EH (cell line): ENCODE measurements around the gene CRISP2.
"Not testable (repeated sequence)": the region's sequence is repeated elsewhere in the genome, so short reads cannot be mapped to it uniquely, and the experiment has no call there.

ENCODE experiments used
- DNase-seq: peaks from one replicate; pipeline ENCODE4 v3.0.0-alpha.2; 2015; ENCODE audit warnings: low read depth

CRISP2 gene, protein sequence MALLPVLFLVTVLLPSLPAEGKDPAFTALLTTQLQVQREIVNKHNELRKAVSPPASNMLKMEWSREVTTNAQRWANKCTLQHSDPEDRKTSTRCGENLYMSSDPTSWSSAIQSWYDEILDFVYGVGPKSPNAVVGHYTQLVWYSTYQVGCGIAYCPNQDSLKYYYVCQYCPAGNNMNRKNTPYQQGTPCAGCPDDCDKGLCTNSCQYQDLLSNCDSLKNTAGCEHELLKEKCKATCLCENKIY

DNA sequence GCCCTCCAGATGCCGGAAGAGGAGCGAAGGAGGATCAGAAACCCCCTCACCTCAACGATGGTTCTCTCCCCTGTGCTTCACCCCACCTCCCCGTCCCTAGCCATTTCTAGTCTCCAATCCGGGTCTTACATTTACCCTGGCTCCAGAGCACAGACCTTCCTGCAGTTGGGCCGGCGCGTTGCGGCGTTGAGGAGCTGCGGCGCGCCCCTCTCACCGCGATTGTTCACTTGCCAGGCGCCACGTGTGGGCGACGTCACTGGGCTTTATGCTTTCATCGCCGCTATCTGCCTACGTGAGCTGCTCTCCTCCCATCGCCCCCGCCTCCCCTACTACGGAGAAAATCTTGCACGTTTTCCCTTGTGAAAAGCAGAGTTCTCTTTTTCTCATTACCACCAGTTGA lies at the start of gene CRISP2:
Gene CRISP2, minus strand, starts transcription at position 198 of the 400 bp plus-strand sequence. CDS start 4,347 bp downstream, outside the sequence.
- DNase-seq, result no peak

GRCh38 chr6:49744259-49744658 lies 30.9 kb upstream of the CRISP2 start, which contains the start of gene CRISP3:
TSS of gene CRISP3 (minus strand) at chr6:49744388. CDS start at chr6:49744367, 21 bp downstream.
- DNase-seq, result no peak

DNA sequence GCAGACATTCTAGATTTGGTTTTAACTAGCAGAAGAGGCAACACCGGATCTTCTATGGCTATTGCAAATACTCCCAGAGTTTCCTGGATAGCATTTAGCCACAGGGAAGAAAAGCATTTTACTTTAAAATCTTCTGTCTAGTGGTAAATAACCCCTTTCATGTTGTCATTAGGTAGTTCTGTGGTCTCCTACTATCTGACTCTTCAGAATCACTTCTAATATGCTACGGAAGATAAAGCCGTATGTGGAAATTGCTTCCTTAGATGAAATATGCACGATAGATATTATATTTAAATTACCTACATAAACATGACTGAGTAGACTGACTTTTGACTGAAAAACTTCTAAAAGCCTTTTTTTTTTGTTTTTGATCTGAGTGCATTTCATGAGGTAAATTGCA lies 30.1 kb upstream of the CRISP2 start:
- no peak for DNase-seq

DNA sequence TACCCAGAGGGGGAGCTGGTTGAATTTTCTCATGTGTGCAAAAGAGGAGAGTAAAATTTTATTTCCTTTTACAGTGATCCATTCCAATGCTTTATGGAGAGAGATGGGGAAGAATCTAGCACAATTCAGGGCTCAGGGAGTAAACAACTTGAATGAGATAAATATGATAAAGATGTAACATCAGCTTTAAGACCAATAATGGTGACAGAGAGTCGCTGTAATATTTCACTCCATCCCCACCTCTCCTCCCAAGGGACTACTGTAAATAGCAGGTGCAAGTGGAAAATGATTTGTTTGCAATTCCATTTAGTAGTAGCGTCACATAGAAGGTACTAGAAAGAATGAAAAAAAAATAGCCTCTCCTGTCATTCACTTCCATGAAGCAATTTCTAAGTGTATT lies 26.1 kb upstream of the CRISP2 start:
- DNase-seq, result no peak

DNA sequence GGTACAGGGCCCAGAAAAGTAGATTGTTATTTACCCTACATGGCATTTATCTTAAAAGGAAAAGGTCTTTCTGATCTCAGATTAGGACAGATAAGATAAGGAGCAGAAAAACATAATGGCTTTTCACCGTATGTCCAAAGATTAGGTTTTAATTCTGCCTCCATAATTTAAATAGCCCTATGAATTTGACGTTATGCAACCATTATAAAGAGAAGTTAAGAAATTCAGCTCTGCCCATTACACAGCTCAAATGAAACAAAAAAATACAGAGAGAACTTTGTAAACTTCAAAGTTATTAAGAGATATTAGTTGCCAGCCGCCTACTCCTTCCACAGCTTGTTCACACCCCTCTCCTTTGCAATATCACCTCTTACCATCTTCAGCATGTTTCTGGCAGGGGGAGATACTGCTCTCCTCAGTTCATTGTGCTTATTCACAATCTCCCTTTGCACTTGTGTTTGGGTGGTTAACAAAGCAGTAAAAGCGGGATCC lies 22.7 kb upstream of the CRISP2 start:
- no peak for DNase-seq

GRCh38 chr6:49733680-49734079 lies 20.3 kb upstream of the CRISP2 start:
- DNase-seq, result no peak

- no peak for DNase-seq
These were observed 19.4 kb upstream of the CRISP2 start for GRCh38 chr6:49732781-49733180.

DNA sequence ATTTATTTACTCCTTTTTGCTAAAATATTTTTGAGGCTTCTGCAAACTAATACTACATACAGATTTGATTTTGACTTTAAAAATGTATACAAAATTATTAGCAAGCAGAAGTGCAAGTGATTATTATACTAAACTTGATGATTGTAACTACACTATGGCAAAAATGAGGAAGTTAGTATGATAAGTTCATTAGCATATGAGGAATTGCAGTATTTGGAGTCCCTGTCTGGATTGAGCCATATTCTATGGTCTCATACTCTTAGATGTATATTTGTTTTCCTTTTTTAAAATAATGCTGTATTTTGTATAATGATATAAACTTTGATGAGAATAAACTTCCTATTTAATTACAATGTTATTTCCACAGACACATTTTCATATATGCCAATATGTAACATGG lies 16.9 kb upstream of the CRISP2 start:
- no peak for DNase-seq

DNA sequence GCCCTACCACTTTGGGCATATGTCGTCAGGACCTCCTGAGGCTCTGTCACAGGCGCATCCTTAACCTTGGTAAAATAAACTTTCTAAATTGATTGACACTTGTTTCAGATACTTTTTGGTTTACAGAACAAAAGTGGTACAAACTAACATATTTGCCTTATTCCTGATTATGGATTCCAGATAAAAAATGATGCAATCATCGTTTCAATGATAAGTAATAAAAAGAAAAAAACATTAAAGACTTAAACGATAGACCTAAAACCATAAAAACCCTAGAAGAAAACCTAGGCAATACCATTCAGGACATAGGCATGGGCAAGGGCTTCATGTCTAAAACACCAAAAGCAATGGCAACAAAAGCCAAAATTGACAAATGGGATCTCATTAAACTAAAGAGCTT lies 10.6 kb upstream of the CRISP2 start:
- not testable (repeated sequence) for DNase-seq

GRCh38 chr6:49721297-49721696 lies 8.0 kb upstream of the CRISP2 start:
- DNase-seq, result no peak

DNA sequence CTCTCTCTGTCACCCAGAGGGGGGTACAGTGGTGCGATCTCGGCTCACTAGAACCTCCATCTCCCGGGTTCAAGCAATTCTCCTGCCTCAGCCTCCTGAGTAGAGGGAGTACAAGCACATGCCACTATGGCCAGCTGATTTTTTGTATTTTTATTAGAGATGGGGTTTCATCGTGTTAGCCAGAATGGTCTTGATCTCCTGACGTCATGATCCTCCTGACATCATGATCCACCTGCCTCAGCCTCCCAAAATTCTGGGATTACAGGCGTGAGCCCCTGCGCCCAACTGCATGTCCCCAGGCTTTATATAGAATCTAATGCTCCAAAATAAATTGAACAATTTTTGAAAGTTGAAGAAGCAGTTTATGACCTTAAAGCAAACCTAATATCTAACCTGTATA lies 7.0 kb upstream of the CRISP2 start:
- DNase-seq, result no peak

- no peak for DNase-seq
These were observed 14.9 kb downstream of the CRISP2 start for GRCh38 chr6:49698478-49698877.

GRCh38 chr6:49693512-49693911 lies 19.8 kb downstream of the CRISP2 start:
- DNase-seq, result no peak

DNA sequence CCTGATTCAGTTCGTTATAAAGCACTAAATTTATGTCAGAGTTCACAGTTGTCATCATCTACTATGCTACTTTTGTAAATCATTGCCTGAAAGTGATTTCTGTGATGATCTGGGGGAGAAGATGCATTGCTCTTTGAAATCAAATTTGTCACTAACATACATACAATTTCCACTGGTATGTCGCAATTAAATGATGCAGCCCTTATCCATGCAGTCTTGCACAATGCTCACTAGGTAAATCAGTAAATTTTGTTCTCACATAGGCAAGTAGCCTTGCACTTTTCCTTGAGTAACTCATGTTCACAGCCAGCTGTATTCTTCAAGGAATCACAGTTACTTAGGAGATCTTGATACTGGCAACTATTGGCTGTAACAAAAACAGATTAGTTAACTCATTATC lies 20.8 kb downstream of the CRISP2 start:
- no peak for DNase-seq

GRCh38 chr6:49676671-49677281 lies 36.6 kb downstream of the CRISP2 start:
- peak; percentile 1 for DNase-seq

DNA sequence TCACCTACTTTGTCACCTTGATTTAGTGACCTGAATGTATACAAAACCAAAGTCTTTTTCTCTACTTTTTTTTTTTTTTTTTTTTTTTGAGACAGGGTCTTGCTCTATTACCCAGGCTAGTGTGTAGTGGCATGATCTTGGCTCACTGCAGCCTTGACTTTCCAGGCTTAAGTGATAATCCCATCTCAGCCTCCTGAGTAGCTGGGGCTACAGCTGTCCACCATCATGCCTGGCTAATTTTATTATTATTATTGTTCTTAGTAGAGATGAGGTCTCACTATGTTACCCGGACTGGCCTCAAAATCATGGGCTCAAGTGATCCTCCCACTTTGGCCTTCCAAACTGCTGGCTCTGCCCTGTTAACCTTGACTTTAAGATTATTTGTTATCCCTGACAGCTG lies 37.5 kb downstream of the CRISP2 start:
- no peak for DNase-seq

DNA sequence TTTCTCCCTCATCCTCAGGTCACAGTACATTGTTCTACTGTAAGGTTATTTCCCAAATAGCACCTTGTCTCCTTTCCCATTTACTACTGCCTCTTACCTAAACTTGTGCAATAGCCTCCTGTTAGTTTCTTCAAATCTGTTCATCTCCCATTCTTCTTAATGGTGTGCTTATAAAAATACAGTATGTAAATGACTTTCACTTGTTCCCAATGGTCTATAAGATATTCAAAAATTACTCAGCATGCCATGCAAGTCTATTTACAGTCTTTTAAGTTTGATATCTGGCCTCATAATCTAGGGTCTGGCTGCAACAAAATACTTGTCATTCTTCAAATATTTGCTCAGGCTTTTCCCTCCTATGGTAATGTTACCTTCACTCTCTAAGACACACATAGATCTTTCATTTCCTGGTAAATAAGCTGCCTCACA lies 45.2 kb downstream of the CRISP2 start:
- DNase-seq, result no peak

DNA sequence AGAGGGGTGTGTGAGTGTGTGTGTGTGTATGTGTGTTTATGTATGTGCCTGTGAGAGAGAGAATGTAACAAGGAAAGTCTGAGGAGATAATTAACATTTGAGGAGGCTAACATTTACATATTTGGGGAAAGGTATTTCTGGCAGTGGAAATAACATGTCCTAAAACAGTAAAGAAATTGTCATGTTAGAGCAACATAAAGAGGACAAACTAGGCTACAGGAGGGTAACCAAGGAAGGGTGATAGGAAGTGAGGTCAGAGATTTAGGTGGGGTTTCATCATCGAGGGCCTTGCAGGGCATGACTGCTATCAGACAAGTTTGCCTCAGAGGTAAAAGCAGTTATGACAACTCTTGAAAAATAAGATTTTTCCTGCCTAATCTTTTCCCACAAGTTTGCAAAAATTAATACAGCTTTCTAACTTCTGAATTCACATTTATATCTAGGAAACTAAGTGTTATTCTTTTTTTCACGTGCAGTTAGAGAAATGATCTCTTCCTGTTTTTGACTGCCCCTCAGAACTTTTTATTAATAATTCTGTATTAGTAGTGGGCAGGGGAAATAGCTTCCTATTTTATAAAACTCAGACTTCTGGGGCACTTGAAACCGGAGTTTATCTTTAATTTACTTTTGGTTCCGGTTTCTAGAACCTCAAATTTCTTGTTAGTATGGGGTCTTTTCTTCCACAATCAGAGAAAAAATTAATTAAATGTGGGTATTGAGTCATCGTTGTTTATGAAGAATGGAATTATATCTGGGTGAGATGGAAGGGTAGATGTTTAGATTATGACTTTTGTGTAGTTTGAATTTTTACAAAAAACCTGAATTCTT lies 46.2 kb downstream of the CRISP2 start:
- DNase-seq, result no peak

DNA sequence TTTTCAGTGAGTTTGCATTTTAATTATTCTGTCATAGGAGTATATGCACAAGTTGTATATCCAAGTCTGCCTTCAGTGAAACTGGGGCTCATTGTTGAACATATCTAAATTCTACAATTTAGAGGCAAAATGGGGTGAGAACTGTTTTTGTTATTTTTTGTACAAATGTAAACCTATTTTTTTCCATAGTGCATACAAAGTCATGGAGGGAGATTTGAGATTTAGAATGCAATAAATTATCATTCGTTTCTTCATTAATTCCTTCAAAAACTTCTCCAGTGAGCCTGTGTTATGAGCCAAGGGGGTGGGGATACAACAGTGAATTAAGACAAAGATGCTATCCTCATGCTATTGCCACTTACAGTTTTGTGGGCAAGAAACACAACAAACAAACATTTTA lies 46.9 kb downstream of the CRISP2 start:
- no peak for DNase-seq

GRCh38 chr6:49664817-49665216 lies 48.5 kb downstream of the CRISP2 start:
- no peak for DNase-seq

DNA sequence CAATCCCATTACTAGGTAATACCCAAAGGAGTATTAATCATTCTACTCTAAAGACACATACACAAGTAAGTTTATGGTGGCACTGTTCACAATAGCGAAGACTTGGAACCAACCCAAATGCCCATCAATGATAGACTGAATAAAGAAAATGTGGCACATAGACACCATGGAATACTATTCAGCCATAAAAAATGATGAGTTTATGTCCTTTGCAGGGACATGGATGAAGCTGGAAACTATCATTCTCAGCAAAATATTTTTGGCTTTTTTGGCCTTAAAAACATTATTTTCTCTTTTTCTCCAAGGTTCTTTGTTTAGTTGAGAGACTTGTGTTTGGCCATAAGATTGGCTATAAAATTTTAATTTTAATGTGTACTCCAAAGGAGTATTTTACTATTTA lies 49.3 kb downstream of the CRISP2 start:
- DNase-seq, result not testable (repeated sequence)

- no peak for DNase-seq
These were observed 50.5 kb downstream of the CRISP2 start for GRCh38 chr6:49662892-49663261.
